Measurements from ENCODE around the gene DOP1B.

DNA sequence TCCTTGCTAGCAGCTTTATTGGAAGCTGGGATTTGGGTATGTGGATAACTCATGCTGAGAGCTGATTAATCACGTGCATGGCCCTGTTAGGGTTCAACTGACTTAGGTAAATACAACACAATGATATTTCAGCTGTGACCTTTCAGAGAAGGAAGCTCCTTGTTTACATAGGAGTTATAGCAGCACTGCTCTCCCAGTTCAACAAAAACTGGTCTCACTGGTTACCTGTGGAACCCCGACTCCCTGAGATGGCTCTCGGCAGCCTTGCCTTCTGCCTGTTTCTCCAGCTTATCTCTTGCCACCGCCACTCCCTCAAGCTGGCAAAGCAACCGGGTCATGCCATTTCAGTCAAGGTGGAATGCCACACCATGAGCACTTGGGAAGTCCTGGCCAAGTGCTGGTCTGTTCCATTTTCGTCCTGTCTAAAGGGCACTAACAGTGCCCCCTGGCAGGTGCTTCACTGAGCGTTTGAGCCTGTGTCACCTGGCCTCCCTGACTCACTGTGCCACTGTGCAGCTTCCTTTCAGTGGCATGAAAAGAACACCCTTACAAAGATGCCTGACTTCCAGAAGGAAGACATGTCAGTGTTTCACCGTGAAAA lies 31.6 kb downstream of the DOP1B start:
- TF ChIP-seq POLR2A (IDR thresholded peaks at IDR 0.05; ENCODE audit: low read depth, low read length) = no peak
- no peak for TF ChIP-seq CTCF (conservative IDR thresholded peaks at IDR 0.05; ENCODE audit: low read depth, low read length)
- TF ChIP-seq MXI1 (IDR thresholded peaks at IDR 0.05; ENCODE audit: borderline replicate concordance, low read depth, low read length) = no peak
- no peak for TF ChIP-seq CEBPB (IDR thresholded peaks at IDR 0.05; ENCODE audit: low read depth, low read length)
- no peak for TF ChIP-seq RAD21 (IDR thresholded peaks at IDR 0.05; ENCODE audit: low read length)
- no peak for TF ChIP-seq SMC3 (IDR thresholded peaks at IDR 0.05; ENCODE audit: low read depth, low read length)

Data from IMR-90 (cell line).